Immature natural killer cell (primary cell): ENCODE data around the gene AMTN. TPM values are rescaled to one million over a fixed set of nuclear protein-coding genes. Genes with fewer than 3 reads are reported as not detected.

Source experiments
- DNase-seq, 3 donors: peaks; one replicate each; pipeline ENCODE4 v3.0.0; 2022; ENCODE audit warnings: mixed read lengths in 1 of 3
- H3K27ac Mint-ChIP-seq, 6 donors: one replicate each; pipeline ENCODE4 v1.8.0; 2020; ENCODE audit warnings: mixed read lengths in 6 of 6, mild to moderate bottlenecking in 5 of 6, inconsistent platforms in 4 of 6, moderate library complexity in 3 of 6
- H3K27me3 Mint-ChIP-seq, 3 donors: one replicate each; pipeline ENCODE4 v1.8.0; 2020 to 2021; ENCODE audit warnings: low read depth in 3 of 3, mild to moderate bottlenecking in 3 of 3, mixed read lengths in 3 of 3, moderate library complexity in 3 of 3, inconsistent platforms in 1 of 3
- H3K36me3 Mint-ChIP-seq, 3 donors: one replicate each; pipeline ENCODE4 v1.8.0; 2020; ENCODE audit warnings: mixed read lengths in 3 of 3, inconsistent platforms in 2 of 3, mild to moderate bottlenecking in 2 of 3
- H3K4me1 Mint-ChIP-seq, 2 donors: one replicate each; pipeline ENCODE4 v1.8.0; 2020; ENCODE audit warnings: inconsistent platforms in 2 of 2, mild to moderate bottlenecking in 2 of 2, mixed read lengths in 2 of 2, moderate library complexity in 1 of 2
- H3K4me3 Mint-ChIP-seq, 5 donors: one replicate each; pipeline ENCODE4 v1.8.0; 2020; ENCODE audit warnings: mild to moderate bottlenecking in 5 of 5, mixed read lengths in 5 of 5, inconsistent platforms in 3 of 5, moderate library complexity in 3 of 5
- H3K9me3 Mint-ChIP-seq, 6 donors: one replicate each; pipeline ENCODE4 v1.8.0; 2020; ENCODE audit warnings: mild to moderate bottlenecking in 6 of 6, mixed read lengths in 6 of 6, inconsistent platforms in 4 of 6, moderate library complexity in 3 of 6
- polyA plus RNA-seq, 3 donors: library from polyadenylated mRNA; unstranded; fragments of 300-500 nt; fragmentation: Illumina TruSeq; gene quantifications; one replicate each; pipeline ENCODE4 v1.2.3, GENCODE V29; 2021

Gene AMTN
- polyA plus RNA-seq, 3 donors from 2014 or later: not detected

- no peaks in the 10 kb centered on the region for H3K4me1 Mint-ChIP-seq
Measured at GRCh38 chr4:70581980-70582379, 63.6 kb downstream of the AMTN start.

More at GRCh38 chr4:70581980-70582379, 63.6 kb downstream of the AMTN start:
- Mint-ChIP-seq H3K9me3 (no peaks in the 10 kb centered on the region), H3K36me3 (no peaks in the 10 kb centered on the region), H3K27me3 (peaks cover 0 to 5% (median 0%) of the 10 kb centered on the region in 3 donors), H3K27ac (no peak overlapping the region), H3K4me3 (no peak overlapping the region)
- DNase-seq: no peak

Other genes with a start within 250 kb of the AMTN start
- not detected for gene CABS1, start 183.6 kb upstream of the AMTN start, polyA plus RNA-seq
- not detected for gene SMR3A, start 157.8 kb upstream of the AMTN start, polyA plus RNA-seq
- not detected for gene SMR3B, start 135.4 kb upstream of the AMTN start, polyA plus RNA-seq
- not detected for gene OPRPN, start 120.6 kb upstream of the AMTN start, polyA plus RNA-seq
- gene MUC7, start 46.4 kb upstream of the AMTN start, polyA plus RNA-seq: not detected
- gene AMBN, start 73.7 kb downstream of the AMTN start, polyA plus RNA-seq: not detected
- not detected for gene ENAM, start 110.2 kb downstream of the AMTN start, polyA plus RNA-seq
- 1 to 10 TPM in 2 of 3 donors, under 1 TPM in 1; 0.76 to 3.3 (median 2.6) TPM for gene JCHAIN, start 147.9 kb downstream of the AMTN start, polyA plus RNA-seq
- 10 to 100 TPM in 1 of 3 donors, 1 to 10 TPM in 2; 6.2 to 17.6 (median 6.4) TPM for gene UTP3, start 170.0 kb downstream of the AMTN start, polyA plus RNA-seq
- 10 to 100 TPM in 1 of 3 donors, 1 to 10 TPM in 2; 5.1 to 14.5 (median 8.6) TPM for gene RUFY3, start 203.4 kb downstream of the AMTN start, polyA plus RNA-seq